Panc1 (cell line): Measurements from ENCODE around the gene KRTAP10-4. TPM values are rescaled to one million over a fixed set of nuclear protein-coding genes. Genes with fewer than 3 reads are reported as not detected.

ENCODE experiments used
- ATAC-seq: fragments of 200-7000 bp; cut with Tn5 transposase; 2 replicates; pipeline ENCODE4 v1.9.1; 2020; ENCODE audit warnings: mild to moderate bottlenecking, moderate library complexity
- BruUV-seq: library from RNA; stranded (reverse); fragments of 400-500 nt; replicated peaks from 2 replicates; lab custom pipeline; 2021; lab: Mats Ljungman, UMichigan
- CTCF ChIA-PET: fragments of 300-600 bp; sonication (Branson Sonifier 250); formaldehyde crosslinking; loops from one replicate; lab custom pipeline; 2022; ENCODE audit warnings: antibody characterized with exemption; lab: Charles Lee
- POLR2A ChIA-PET: fragments of 300-600 bp; sonication (Branson Sonifier 250); formaldehyde crosslinking; loops from one replicate; lab custom pipeline; 2022; ENCODE audit warnings: antibody characterized with exemption; lab: Charles Lee
- DNase-seq: peaks from one replicate; pipeline ENCODE4 v3.0.0-alpha.2; 2010; ENCODE audit warnings: low read depth, low spot score
- H3K27ac ChIP-seq: 2 replicates; pipeline ENCODE4 v1.5.1; 2011; ENCODE audit warnings: mild to moderate bottlenecking, low read length, inconsistent platforms
- H3K27me3 ChIP-seq: fragments of 200-500 bp; sonication (Bioruptor generic); 2 replicates; pipeline ENCODE4 v1.6.0; 2014; ENCODE audit warnings: low read length, inconsistent platforms; ENCODE audit not compliant: control insufficient read depth, insufficient read depth
- H3K36me3 ChIP-seq: fragments of 200-500 bp; sonication (Bioruptor generic); 2 replicates; pipeline ENCODE4 v1.5.1; 2014; ENCODE audit warnings: inconsistent platforms, mild to moderate bottlenecking, low read length, moderate library complexity; ENCODE audit not compliant: control insufficient read depth, insufficient read depth
- H3K4me1 ChIP-seq: 2 replicates; pipeline ENCODE4 v1.5.1; 2011; ENCODE audit warnings: inconsistent platforms, mild to moderate bottlenecking, low read length, moderate library complexity; ENCODE audit not compliant: control insufficient read depth, insufficient read depth
- H3K4me3 ChIP-seq, 2 experiments: 2 replicates each; pipeline ENCODE4 v1.5.1; 2011 to 2012; ENCODE audit warnings: low read depth in 2 of 2, low read length in 2 of 2, mild to moderate bottlenecking in 2 of 2, inconsistent platforms in 1 of 2, moderate library complexity in 1 of 2
- H3K9me3 ChIP-seq: fragments of 200-500 bp; sonication (Bioruptor generic); 2 replicates; pipeline ENCODE4 v1.5.1; 2014; ENCODE audit warnings: low read depth, mild to moderate bottlenecking, inconsistent platforms, low read length, moderate library complexity; ENCODE audit not compliant: control insufficient read depth, insufficient read depth
- CTCF ChIP-seq: fragments of 450-650 bp; IDR thresholded peaks from 2 replicates; pipeline ENCODE4 v1.5.1; 2017; ENCODE audit warnings: mild to moderate bottlenecking
- REST ChIP-seq, 2 experiments: IDR thresholded peaks; 2 replicates each; pipeline ENCODE4 v1.6.1; 2011 to 2012; ENCODE audit warnings: low read depth in 2 of 2, control low read depth in 1 of 2, low read length in 1 of 2, mild to moderate bottlenecking in 1 of 2, moderate library complexity in 1 of 2; ENCODE audit not compliant: insufficient read depth in 1 of 2
- SIN3A ChIP-seq: IDR thresholded peaks from 2 replicates; pipeline ENCODE4 v1.6.1; 2012; ENCODE audit warnings: low read depth, mild to moderate bottlenecking, low read length, moderate library complexity, borderline replicate concordance; ENCODE audit not compliant: insufficient read depth
- in situ Hi-C: cut with HindIII; loops from 2 replicates; pipeline ENCODE4 v1.10.0; 2016; ENCODE audit warnings: low sequenced_read_pairs, low pct_unique_long_range_greater_than_20kb
- intact Hi-C: fragments of 100-400 bp; cut with micrococcal nuclease; formaldehyde crosslinking; loops from one replicate; pipeline ENCODE4 v1.10.0; 2022; ENCODE audit not compliant: unreplicated experiment
- total RNA-seq: library from RNA; stranded (reverse); gene quantifications from one replicate; pipeline ENCODE4 v1.2.1, GENCODE V29; 2021; ENCODE audit not compliant: unreplicated experiment

Gene KRTAP10-4
- total RNA-seq, 1 experiment from 2014 or later: not detected

GRCh38 chr21:44574457-44575306 lies 1.2 kb downstream of the KRTAP10-4 start:
- CTCF ChIA-PET: no interaction called here
- in situ Hi-C loops: no loop called here
- intact Hi-C loops: no loop called here
- DNase-seq (no peak), ATAC-seq (peak; percentile 43; the same call in 1 of the 2 replicates)
- Histone ChIP-seq H3K36me3 (no peaks in the 10 kb centered on the region), H3K9me3 (no peaks in the 10 kb centered on the region), H3K27ac (no peak overlapping the region), H3K27me3 (no peaks in the 10 kb centered on the region), H3K4me3 (no peak overlapping the region), H3K4me1 (peaks cover 5% of the 10 kb centered on the region; the same call in 1 of the 2 replicates)
- BruUV-seq: no TSS peak
- POLR2A ChIA-PET: interaction anchor here (0.5 kb wide), 1 partner anchor 145 kb away, joined by 3 read pairs; no protein-coding TSS in a partner anchor
- no peak for TF ChIP-seq REST (IDR thresholded peaks at IDR 0.05; ENCODE audit: insufficient read depth in 1 of 2, low read depth in 2 of 2, low read length in 1 of 2)
- TF ChIP-seq SIN3A: no peak
- no peak for TF ChIP-seq CTCF

- POLR2A ChIA-PET: no interaction called here
- Histone ChIP-seq H3K27me3 (no peaks in the 10 kb centered on the region), H3K36me3 (no peaks in the 10 kb centered on the region), H3K9me3 (no peaks in the 10 kb centered on the region), H3K4me1 (peaks cover 5% of the 10 kb centered on the region; the same call in 1 of the 2 replicates), H3K27ac (no peak overlapping the region), H3K4me3 (no peak overlapping the region)
- no TSS peak for BruUV-seq
- intact Hi-C loops (no loop called here), in situ Hi-C loops (no loop called here)
- TF ChIP-seq CTCF: no peak
- CTCF ChIA-PET: no interaction called here
- ATAC-seq (no peak), DNase-seq (no peak)
Measured at GRCh38 chr21:44575307-44576024, 1.9 kb downstream of the KRTAP10-4 start.
